NK-92 (cell line): ENCODE data around the gene SULT6B1.
"Not testable (repeated sequence)": the region's sequence is repeated elsewhere in the genome, so short reads cannot be mapped to it uniquely, and the experiment has no call there.

Source experiments
- DNase-seq: peaks from one replicate; lab custom pipeline; 2025; ENCODE audit not compliant: unreplicated experiment; lab: John Stamatoyannopoulos, UW

SULT6B1 gene

DNA sequence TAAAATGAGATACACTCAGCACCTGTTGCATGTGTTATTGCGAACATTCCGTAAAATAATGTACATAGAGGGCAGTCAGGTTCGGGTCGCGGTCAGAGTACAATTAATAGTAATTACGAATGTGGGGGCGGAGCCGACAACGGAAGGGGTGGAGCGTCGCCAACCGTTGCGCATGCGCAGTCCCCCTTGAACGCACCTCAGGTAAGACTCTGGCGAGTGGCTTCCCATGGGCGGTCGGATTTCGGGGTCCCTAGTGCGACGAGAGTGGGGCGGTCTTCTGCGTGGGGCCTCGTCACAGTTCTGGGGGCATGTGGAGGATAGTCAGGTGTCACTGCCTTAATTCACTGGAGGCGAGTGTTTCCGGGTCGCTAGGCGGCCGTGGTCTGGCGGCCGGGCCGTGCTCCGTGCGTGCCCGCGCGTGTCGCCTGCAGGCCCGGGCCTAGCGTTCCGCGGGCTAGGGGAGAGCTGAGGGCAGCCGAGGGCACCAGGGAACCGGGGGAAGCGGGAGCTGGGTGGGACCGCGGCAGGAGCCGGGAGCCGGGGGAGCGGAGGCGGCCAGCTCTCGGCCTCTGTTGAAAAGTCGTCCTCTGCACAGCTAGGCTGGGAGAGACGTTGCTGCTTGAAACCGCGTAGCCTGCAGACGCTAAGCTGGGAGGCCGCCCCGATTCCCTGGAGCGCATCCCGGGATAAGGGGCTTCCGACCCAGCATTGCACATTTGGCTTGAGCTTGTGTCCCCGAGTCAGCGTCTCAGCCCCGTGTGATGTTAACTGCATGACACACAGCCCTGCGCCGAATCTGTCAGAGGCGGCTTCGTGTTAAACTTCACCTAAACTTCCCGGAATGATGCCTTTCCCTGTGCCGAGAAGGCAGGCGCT, 8.1 kb upstream of the SULT6B1 start, which contains the start of gene CEBPZOS:
Gene CEBPZOS, plus strand, starts transcription at position 177 of the 876 bp plus-strand sequence. CDS start 3,209 bp downstream, outside the sequence.
- peak; percentile 64 for DNase-seq

DNA sequence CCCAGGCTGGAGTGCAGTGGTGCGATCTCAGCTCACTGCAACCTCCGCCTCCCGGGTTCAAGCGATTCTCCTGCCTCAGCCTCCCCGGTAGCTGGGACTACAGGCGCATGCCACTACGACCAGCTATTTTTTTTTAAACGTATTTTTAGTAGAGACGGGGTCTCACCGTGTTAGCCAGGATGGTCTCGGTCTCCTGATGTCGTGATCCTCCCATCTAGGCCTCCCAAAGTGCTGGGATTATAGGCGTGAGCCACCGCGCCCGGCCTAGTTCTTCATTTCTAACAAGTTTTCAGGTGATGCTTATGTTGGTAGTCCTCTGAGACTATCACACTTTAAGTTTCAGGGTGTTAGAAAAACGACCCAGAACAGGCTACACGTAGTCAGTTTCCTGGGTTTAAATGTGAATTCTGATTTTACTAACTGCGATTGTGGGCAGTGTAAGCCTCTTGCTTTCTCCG, 7.4 kb upstream of the SULT6B1 start:
- not testable (repeated sequence) for DNase-seq

DNA sequence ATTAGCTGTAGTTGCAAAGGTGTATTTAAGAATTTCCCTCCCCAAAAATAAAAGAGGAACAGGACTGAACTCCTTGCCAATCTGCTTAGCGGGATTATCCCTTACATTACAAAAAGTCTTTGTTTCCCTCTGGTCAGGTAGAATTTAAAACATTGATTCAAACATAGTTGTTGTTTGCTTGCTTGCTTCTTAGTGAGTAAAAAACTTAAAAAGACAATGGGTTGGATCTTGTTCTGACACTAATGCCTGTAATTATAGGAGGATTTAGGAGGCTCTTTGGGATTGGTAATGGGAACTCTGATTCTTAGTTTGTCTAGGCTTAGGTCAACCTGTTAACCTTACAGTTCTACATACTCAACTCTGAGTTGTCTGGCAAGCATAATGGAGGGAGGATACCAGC, 4.1 kb upstream of the SULT6B1 start:
- no peak for DNase-seq

- no peak for DNase-seq
These were observed 3.3 kb upstream of the SULT6B1 start for GRCh38 chr2:37191747-37192146.

DNA sequence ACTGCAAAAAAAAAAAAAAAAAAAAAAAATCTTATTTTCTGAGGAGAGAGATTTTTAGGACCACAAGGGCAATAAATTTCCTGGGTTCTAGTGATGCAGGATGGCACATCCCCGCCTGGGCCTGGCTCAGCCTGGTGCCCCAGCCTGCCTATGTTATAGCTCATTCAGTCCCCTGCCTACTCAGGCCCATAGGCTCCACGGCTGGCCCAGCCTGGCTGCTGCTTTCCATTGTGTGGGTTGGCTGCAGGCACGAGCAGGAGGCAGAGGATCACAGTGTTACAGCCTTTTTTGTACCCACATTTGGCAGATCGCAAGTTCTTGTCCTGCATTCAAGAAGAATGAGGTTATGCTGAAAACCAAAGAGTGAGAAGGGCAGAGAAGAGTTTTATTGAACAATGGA, 2.8 kb upstream of the SULT6B1 start:
- DNase-seq, result no peak

DNA sequence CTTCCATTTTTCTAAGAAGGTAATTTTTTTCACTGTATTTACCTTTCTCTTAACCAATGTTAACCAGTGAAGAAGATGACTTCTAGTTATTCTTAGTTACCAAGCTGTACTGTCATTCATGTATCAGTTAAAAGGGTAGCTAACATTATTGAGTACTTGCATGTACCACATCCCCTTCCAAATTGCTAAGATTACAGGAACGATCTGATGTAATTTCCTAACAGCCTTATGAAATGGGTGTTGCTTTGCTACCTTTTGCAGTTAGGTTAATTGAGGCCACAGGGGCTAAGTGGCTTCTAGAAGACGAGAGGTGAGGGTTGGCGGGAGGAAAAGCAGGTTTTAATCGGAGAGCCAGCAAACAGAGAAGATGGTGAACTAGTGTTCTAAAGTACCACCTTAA, 1.8 kb upstream of the SULT6B1 start:
- DNase-seq, result no peak

GRCh38 chr2:37189452-37190153, 1.1 kb upstream of the SULT6B1 start:
- DNase-seq, result no peak

- no peak for DNase-seq
These were observed 6.5 kb downstream of the SULT6B1 start for GRCh38 chr2:37181726-37182684.

DNA sequence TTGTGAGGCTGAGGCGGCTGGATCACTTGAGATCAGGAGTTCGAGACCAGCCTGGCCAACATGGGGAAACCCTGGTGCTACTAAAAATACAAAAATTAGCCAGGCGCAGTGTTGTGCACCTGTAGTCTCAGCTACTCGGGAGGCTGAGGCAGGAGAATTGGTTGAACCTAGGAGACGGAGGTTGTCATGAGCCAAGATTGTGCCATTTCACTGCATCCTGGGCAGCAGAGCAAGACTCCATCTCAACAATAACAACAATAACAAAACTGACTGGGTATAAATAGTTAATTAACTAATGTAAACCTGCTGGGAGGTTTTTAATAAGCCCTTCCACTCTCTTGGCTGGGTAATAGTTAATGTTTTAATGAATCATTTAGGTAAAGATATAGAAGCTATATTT, 7.8 kb downstream of the SULT6B1 start:
- DNase-seq, result no peak

DNA sequence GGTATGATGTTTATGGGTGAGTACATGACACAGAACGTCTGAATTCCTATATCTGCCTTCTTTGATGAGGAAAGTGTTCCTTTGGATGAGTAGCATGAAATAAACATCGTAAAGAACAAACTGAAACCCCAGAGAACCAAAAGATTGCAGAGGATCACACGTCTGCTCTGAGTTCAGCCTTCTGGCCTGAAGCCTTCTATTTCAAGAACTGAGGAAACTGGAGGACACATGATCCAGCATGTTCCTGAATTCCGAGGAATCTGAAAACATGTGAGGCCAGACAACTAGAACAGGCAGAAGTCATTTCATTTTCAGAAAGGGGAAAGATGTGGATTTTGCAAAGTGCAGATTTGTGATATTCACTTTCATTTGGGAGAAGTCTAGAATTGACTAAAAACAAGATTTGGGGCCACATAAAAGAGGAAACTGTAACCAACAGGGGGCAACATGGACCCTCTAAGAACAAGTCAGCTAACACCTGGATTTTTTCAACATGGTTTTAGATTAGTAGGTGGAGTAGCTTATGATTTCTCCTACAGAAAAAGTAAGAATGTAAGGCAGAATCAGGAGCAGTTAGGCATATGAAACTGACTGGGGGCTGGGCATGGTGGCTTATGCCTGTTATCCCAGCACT, 8.3 kb downstream of the SULT6B1 start:
- no peak for DNase-seq

DNA sequence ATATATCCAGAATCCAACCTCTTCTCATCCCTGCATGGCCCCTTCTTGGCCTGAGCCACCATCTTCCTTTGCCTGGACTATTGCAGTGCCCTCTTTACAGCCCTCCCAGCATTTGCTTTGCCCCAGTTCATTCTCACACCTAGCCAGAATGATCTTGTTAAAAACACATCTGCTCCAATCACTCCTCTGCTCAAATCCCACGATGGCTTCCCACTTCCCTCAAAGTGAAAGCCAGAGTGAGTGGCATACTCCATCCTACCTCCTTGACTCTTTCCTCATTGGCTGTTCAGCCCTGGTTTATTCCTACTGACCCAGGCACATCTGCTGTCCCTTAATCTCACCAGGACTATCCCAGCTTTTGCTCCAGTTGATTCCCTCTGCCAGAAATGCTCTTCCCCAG, 14.7 kb downstream of the SULT6B1 start:
- DNase-seq, result no peak

DNA sequence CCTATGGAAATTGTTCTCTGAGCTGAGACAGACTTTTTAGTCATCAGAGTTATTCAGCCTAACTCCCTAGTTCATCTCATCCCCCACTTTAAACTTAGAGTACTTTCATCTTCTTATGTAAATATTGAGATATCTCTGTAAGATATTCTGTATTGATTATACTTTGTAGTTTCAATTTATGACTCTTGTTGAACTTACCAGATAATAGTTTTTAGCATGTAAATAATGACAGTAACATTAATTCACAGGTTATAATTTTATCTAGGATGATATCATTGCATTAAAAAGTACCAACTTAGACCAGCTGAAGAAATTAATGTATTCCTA, 16.9 kb downstream of the SULT6B1 start:
- DNase-seq, result no peak

DNA sequence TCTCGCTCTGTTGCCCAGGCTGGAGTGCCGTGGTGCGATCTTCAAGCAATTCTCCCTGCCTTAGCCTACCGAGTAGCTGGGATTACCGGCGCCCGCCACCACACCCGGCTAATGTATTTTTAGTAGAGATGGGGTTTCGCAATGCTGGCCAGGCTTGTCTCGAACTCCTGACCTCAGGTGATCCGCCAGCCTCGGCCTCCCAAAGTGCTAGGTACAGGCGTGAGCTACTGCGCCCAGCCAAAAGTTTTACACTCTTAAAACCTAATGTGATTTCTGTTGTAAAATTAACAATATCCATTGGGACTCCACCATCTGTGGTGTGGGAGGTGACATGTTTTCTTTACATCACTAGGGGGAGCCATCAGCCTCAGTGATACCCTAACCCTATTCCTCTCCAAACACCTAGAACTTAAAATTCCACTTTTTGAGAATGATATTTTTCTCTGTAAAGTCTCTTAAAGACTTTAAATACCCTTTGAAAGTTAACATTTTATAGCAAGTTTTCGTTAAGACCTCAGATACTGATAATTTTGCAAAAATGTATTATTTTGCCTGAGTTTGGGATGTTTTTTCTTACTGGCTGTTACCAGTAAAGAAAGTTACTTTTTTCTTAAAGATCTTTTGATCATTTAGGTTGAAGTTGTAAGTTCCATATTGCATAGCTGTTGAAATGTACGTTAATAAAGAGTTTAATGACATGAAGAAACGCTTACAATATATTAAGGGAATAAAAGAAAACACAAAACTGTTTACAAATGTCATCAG, 20.1 kb downstream of the SULT6B1 start:
- no peak for DNase-seq

DNA sequence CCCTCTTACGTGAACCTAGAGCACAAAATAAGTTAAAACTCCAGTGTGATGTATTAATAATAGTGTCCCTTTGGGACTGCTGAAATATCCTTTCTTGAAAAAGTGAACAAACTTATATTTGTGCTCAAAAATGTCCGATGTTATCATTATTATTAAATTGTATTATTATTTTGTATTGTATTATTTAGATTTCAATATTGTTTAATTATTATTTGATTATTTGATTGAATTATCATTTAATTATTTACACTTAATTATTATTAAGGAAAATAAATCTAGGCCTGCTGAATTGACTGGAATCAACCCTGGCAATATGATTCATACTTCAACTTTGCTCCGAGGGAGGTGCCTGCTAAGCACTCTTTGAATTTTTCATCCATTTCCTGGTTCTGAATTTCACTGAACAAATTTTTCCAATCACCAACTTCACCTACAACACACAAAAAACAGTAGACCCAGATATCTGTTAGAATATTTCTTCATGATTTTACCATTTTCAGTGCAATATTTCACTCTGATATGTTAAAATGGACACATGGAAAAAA, 20.8 kb downstream of the SULT6B1 start:
- DNase-seq, result no peak

GRCh38 chr2:37164757-37165156, 23.7 kb downstream of the SULT6B1 start:
- DNase-seq, result no peak

DNA sequence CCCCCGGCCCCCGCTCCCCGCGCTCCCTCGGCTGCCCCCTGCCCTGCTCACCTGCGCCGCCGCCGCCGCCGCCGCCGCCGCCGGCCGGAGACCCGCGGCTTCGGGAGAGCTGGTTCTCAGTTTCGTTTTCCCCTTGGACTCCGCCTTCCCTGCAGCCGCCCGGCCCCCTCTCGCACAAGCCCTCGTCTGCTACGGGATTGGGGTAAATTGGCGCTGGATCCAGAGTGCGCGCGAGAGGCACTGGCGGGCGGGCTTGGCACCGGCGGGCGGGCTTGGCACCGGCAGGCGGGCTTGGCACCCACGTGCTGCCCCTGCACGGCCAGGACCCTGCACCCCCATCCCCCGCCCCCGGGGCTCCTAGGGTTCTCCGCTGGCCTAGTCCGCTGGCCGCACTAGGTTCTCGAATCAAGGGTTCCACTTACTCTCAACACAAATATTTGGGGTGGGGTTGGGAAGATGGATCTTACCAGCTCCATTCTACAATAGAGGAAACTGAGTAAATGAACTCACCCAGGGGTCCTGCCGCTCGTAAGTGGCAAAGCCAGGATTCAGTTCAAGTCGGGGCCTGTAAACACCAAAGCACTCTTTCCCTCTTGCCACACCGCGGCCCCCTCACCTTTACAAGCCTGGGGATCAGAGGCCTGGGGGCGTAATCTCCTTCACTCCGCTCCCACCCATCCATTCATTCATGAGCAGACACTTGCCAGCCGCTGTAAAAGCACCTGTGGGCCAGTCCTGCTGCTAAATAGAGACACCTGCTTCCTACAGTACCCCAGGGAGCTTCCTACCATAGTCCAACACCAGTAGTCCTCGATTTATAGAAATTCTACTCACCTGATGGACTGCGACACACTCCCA, 31.4 kb downstream of the SULT6B1 start, which contains the start of gene EIF2AK2:
Gene EIF2AK2, minus strand, starts transcription at position 124 of the 858 bp plus-strand sequence. CDS start 9,174 bp downstream, outside the sequence.
- peak; percentile 6 for DNase-seq

GRCh38 chr2:37156071-37156856, 32.2 kb downstream of the SULT6B1 start:
- DNase-seq, result no peak

- DNase-seq, result no peak
These were observed 33.7 kb downstream of the SULT6B1 start for GRCh38 chr2:37154785-37155184.
